NCI-H1105 (cell line): ENCODE data around the gene IARS1.

ENCODE experiments used
- DNase-seq: peaks from one replicate; lab custom pipeline; 2025; lab: John Stamatoyannopoulos, UW

Gene IARS1

GRCh38 chr9:92293452-92294296 is at the start of gene IARS1:
TSS of gene IARS1 (minus strand) at chr9:92293697. CDS start at chr9:92289419, 4,278 bp downstream.
- peak; percentile 88 for DNase-seq

DNA sequence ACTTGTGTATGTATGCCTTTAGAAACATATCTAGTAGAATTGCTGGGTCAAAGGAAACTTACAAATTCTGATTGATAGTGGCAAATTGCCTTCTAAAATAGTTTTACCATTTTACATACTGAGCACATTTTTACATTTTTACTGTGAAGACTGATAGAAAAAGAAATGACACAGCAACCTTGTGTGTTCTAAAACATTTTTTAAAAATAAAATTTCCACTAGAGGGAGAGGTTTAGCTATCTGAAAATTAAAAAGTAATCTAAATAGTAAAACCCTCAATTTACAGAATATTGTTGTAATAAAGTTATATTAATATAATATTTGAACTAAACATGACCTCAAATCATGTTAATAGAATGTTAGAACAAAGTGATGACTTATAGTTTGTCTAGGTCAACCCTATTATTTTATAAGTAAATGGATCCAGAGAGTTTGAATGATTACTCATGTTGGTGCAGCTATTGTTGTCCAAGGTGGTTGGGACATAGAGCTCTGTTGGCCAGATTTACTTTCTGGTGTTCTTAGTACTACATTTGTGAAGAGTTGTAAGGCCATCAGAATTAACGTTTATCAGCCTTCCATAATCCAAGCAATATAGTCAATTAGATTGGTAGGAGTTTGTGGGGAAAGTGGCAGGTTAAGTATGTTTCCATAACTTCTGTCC is 49.5 kb upstream of the IARS1 start:
- DNase-seq = no peak

- no peak for DNase-seq
Observed at GRCh38 chr9:92341578-92341977, 48.1 kb upstream of the IARS1 start.

DNA sequence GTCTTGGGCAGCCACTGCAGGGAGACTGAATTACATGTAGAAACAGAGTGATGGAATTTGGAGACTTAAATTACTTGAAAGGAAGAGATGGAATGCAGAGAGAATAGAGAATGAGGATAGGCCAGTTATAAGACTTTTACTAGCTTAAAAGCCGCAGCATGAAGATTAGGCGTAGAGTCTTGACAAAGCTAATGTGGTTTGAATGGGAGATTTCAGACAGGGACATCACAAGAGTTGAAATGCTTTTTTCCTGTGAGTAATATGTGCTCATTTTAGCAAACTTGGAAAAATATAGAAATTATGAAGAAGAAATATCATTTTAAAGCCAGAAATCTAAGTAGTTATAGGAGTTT is 39.8 kb upstream of the IARS1 start:
- no peak for DNase-seq

DNA sequence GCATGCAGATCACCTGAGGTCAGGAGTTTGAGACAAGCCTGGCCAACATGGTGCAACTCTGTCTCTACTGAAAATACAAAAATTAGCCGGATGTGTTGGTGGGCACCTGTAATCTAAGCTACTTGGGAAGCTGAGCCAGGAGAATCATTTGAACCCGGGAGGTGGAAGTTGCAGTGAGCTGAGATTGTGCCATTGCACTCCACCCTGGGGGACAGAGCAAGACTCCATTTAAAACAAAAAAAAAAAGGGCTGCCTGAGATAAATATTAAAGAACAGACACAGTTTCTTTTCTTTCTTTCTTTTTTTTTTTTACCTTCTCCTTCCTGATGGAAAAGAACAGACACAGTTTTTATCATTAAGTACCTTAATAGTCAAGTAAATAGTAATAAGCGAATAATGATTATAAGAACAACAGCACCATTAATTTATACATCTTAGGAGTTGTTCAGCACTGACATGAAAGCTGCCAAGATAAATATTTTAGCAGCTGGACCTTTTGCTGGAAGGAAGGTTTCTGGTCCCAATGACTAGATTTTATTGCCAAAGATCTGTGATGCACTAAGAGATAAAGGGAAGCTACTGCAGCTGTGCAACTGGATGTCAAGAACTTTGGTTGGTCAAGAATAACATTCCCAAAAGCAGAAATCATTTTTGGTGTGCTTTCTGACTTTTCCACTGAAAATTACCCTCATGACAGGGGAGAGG is 39.2 kb upstream of the IARS1 start:
- DNase-seq = no peak

DNA sequence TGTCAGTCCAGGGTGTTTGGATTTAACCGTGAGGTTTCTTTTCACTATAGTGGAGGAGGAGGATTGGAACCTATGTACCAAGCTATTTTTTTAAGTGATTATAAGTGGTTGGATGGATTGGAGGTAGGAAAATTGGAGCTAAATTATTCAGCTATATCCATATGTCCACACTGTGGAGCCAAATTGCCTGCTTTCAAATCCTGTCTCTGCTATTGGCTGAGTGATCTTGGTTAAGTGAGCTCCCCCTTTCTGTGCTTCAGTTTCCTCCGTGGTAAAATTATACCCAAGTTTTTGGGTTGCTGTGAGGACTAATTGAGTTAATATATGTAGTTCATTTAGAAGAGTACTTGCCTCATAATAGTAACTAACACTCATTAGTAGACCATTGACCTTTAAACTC is 34.7 kb upstream of the IARS1 start:
- DNase-seq = no peak

GRCh38 chr9:92327283-92327850 is 33.9 kb upstream of the IARS1 start:
- DNase-seq = no peak

GRCh38 chr9:92325991-92326500 is 32.5 kb upstream of the IARS1 start:
- DNase-seq = peak; percentile 32

DNA sequence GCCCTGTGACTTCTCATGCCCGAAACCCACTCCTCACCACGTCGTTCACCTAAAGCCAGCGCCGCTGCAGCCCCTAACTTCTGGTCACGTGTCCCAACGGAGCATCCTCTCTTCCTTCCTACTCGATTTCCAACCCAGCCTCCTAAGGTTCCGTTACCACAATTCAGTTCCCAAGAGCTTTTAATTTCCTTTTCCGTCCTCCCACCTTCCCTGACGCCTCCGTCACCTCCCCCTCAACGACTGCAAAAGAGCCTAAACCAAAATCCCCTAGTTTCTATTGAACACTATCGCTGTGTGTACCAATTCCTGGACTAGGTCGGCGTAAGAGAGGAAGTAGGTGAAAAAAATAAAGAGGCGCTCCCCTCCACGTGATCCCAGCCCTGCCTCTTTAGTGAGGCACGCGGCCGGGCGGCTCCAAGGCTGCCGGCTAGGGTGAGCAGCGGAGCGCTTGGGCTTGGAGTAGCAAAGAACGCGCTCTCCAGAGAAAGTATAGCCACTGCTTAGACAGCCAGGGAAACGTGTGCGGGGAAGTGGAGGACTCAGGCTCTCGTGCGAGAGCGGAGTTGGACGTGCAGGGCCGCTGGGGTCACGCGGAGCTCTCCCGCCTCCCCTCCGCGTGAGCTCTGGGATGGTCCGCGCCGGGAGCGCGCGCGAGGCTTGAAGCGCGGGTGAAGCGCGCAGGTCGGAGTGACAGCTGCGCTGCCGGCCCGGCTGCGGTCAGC is 31.9 kb upstream of the IARS1 start, which contains the start of the genes CENPP and NOL8:
TSS of gene CENPP (plus strand) at position 685 of the 722 bp plus-strand sequence.
TSS of gene NOL8 (minus strand) at position 82 of the 722 bp plus-strand sequence. CDS start 1,189 bp downstream, outside the sequence.
- DNase-seq = peak; percentile 75

GRCh38 chr9:92324889-92325268 is 31.4 kb upstream of the IARS1 start:
- no peak for DNase-seq

DNA sequence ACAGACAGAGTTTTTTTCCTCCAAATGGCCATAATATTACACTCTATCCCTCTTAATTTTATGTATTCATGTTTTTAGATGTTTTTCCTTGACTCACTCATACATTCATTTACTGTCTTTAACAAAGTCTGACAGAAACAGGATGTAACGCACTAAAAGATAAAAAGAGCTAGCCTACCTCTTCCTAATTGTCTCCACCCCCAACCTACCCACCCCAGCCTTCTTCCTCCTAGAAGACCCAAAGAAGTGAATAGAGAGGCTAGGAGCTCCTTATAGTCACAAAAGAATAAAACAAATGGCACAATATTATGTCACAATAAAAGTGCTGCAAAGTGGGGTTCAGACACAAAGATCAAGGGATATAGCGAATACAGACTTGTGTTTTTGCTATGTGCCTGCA is 30.9 kb upstream of the IARS1 start:
- DNase-seq = no peak

DNA sequence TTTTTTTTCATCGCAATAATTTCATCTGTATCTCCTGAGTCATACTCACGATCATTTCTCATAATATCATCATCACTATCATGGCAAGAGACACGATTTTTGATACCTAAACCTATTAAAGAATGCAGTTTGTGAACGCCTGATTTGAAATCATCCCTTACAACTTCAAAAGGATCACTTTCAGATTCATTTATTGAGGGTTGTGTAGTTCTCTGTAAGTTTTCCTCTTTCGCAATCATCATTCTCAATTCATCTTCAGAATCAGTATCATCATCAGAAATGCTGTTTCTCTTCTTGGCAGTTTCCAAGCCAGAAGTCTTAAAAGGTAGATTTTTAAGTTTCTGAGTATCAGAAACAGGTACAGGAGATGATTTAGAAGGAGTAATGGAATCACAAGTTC is 22.0 kb upstream of the IARS1 start:
- no peak for DNase-seq

GRCh38 chr9:92313624-92314012 is 20.1 kb upstream of the IARS1 start:
- DNase-seq = no peak

DNA sequence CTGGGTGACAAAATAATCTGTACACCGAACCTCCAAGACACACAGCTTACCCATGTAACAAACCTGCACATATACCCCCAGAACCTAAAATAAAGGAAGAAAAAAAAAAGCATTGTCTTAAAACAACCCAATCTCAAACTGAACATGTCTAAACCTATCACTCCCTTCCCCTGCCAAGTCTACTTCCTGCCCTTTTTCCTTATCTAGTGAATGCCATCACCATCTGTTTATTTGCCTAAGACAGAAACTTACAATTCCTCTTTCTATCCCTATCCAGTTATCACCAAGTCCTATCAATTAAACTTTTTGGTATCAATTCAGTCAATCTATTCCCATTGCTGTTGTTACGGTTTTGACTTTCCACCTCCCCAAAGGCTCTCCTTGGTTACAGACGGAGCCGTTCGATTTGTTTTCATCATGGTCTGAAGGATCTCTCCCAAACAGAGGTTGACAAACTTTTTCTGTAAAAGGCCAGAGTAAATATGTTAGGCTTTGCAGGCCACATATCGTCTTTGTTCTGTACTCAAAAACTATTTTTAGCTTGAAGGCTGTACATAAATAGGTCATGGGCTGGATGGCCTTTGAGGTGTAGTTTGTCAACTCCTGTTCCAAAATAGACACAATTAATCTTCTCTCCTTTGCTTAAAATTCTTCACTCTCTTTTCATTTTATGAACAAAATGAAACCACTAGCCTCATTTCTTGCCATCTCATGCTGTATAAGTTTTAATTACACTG is 19.6 kb upstream of the IARS1 start:
- no peak for DNase-seq

DNA sequence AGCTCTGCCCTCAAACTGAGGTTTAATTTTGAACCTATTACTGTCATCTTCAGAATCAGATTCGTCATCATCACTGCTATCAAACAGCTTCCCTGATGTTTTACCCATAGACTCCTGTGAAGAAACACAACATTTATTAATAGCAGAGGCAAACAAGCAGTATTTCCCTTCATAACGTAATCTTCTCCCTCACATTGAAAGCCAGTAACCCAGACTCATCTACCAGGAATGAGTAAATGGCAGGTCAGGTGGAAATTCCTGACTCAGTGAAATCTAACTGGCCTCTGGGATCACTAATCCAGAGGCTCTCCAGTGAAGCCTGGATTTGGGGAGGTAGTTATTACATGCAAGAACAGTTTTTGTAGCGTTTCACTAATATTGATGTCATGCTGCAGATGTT is 17.1 kb upstream of the IARS1 start:
- no peak for DNase-seq

- no peak for DNase-seq
Observed at GRCh38 chr9:92308893-92309292, 15.4 kb upstream of the IARS1 start.

- DNase-seq = no peak
Observed at GRCh38 chr9:92300936-92301335, 7.4 kb upstream of the IARS1 start.

DNA sequence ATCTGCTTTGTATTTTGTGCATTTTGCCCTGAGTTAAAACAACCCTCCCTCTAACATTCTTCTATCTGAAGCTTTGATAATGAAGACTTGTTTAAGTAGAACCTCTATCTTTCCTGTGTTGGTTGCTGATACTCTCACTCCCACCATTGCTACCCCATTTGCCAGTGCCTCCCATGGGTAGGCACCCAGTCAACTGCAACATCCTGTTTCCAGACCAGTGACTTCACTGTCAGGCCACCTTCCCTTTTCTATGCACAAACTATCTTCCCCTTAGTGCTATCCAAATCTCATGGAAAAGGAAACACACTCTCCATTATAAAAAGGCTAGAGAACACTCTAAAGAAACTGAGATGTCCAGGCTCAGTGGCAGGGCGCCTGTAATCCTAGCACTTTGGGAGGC is 5.6 kb upstream of the IARS1 start:
- DNase-seq = no peak

GRCh38 chr9:92298036-92298435 is 4.5 kb upstream of the IARS1 start:
- DNase-seq = no peak

GRCh38 chr9:92297611-92298010 is 4.1 kb upstream of the IARS1 start:
- DNase-seq = no peak

- no peak for DNase-seq
Observed at GRCh38 chr9:92295827-92296258, 2.3 kb upstream of the IARS1 start.
